ENCODE results near the gene VPS26A. TPM values are rescaled to one million over a fixed set of nuclear protein-coding genes. Genes with fewer than 3 reads are reported as not detected.

The VPS26A gene
- total RNA-seq, 1 donor from 2014 or later, result 56.0 TPM

DNA sequence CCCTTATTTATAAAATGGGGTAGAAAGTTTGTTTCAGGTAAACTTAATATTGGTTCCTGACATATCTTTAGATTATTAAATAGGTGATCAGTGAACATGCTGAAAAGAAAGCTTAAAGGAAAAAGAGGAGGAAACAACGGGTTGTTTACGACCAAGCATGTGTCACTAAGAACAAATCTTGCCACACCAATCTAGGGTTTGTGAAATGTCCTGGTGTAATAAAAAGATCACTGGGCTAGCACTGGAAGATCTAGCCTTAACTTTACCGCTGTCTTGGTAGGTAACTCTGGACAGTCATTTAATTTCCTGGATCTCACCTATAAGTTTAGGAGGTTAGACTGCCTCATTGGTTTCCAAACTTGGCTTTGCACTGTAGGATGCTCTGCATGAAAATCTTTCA is 19.0 kb downstream of the VPS26A start:
- DNase-seq (ENCODE audit: extremely low spot score, unreplicated experiment), result no peak
- Mint-ChIP-seq H3K36me3 (peaks cover 9% of the 10 kb centered on the region), H3K4me1 (ENCODE audit: unreplicated experiment) (no peaks in the 10 kb centered on the region), H3K9me3 (no peaks in the 10 kb centered on the region), H3K27ac (no peak overlapping the region), H3K4me3 (no peak overlapping the region), H3K27me3 (no peaks in the 10 kb centered on the region)
- TF ChIP-seq, protein P1, sequence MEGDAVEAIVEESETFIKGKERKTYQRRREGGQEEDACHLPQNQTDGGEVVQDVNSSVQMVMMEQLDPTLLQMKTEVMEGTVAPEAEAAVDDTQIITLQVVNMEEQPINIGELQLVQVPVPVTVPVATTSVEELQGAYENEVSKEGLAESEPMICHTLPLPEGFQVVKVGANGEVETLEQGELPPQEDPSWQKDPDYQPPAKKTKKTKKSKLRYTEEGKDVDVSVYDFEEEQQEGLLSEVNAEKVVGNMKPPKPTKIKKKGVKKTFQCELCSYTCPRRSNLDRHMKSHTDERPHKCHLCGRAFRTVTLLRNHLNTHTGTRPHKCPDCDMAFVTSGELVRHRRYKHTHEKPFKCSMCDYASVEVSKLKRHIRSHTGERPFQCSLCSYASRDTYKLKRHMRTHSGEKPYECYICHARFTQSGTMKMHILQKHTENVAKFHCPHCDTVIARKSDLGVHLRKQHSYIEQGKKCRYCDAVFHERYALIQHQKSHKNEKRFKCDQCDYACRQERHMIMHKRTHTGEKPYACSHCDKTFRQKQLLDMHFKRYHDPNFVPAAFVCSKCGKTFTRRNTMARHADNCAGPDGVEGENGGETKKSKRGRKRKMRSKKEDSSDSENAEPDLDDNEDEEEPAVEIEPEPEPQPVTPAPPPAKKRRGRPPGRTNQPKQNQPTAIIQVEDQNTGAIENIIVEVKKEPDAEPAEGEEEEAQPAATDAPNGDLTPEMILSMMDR (conservative IDR thresholded peaks at IDR 0.05), result no peak

DNA sequence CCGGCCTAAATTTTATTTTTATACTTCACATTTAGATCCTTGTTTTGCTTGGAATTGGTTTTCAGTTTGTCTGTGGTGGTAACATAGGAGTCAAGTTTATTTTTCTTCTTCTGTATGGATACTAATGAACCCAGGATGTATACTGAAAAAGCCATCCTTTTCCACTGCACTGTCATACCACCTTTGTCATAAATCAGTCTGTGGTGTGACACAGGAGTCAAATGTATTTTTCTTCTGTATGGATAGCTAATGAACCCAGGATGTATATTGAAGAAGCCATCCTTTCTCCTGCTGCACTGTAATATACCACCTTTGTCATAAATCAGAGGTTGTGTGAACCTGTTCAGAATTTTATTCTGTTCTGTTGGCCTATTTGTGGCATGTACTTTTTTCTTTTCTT is 21.4 kb downstream of the VPS26A start:
- TF ChIP-seq, protein P1 (conservative IDR thresholded peaks at IDR 0.05), result no peak
- Mint-ChIP-seq H3K4me3 (no peak overlapping the region), H3K9me3 (no peaks in the 10 kb centered on the region), H3K36me3 (peaks cover 9% of the 10 kb centered on the region), H3K27ac (no peak overlapping the region), H3K27me3 (no peaks in the 10 kb centered on the region), H3K4me1 (ENCODE audit: unreplicated experiment) (no peaks in the 10 kb centered on the region)
- no peak for DNase-seq (ENCODE audit: extremely low spot score, unreplicated experiment)

DNA sequence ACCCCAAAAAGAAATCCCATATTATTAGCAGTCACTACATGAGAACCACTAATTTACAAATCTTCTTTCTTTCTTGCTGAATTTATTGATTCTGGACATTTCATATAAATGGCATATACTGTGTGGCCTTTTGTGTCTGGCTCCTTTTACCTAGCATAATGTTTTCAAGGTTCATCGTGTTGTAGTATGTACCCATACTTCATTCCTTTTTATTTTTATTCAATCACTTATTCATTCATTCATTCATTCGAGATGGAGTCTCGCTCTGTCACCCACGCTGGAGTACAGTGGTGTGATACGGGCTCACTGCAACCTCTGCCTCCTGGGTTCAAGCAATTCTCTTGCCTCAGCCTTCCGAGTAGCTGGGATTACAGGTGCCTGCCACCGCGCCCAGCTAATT is 21.9 kb downstream of the VPS26A start:
- TF ChIP-seq, protein P1 (conservative IDR thresholded peaks at IDR 0.05), result no peak
- H3K4me1 Mint-ChIP-seq (ENCODE audit: unreplicated experiment), result no peaks in the 10 kb centered on the region
- H3K27ac Mint-ChIP-seq, result no peak overlapping the region
- no peaks in the 10 kb centered on the region for H3K9me3 Mint-ChIP-seq
- H3K27me3 Mint-ChIP-seq, result no peaks in the 10 kb centered on the region
- no peak for DNase-seq (ENCODE audit: extremely low spot score, unreplicated experiment)
- no peak overlapping the region for H3K4me3 Mint-ChIP-seq
- peaks cover 9% of the 10 kb centered on the region for H3K36me3 Mint-ChIP-seq

DNA sequence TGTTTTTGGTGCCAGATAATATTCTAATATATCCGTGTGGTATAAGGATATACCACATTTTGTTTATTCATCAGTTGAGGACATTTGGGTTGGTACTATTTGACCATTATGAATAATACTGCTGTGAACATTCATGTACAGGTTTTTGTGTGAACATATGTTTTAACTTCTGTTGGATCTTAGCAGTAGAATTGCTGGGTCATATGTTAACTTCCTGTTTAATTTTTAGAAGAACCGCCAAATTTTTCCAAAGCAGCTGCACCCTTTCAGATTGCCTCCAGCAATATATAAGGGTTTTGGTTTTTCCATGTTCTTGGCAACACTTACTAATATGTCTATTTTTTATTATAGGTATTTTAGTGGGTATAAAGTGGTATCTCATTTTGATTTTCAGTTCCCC is 22.8 kb downstream of the VPS26A start:
- no peak for DNase-seq (ENCODE audit: extremely low spot score, unreplicated experiment)
- no peaks in the 10 kb centered on the region for H3K4me1 Mint-ChIP-seq (ENCODE audit: unreplicated experiment)
- no peaks in the 10 kb centered on the region for H3K27me3 Mint-ChIP-seq
- TF ChIP-seq, protein P1 (conservative IDR thresholded peaks at IDR 0.05), result no peak
- H3K4me3 Mint-ChIP-seq, result no peak overlapping the region
- H3K27ac Mint-ChIP-seq, result no peak overlapping the region
- no peaks in the 10 kb centered on the region for H3K9me3 Mint-ChIP-seq
- H3K36me3 Mint-ChIP-seq, result peaks cover 9% of the 10 kb centered on the region

DNA sequence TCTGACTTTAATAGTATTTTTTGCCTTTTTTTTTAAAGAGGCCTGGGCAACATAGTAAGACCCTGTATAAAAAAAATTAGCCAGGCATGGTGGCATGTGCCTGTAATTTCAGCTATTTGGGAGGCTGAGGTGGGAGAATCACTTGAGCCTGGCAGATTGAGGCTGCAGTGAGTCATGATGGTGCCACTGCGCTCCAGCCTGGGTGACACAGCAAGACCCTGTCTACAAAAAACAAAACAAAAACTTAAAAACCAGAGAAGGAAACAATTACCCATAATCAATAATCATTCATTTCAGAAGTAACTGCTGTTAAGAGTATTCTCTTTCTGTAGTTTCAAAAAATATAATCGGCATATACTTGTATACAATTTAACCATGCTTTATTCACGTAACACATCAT is 28.0 kb downstream of the VPS26A start:
- Mint-ChIP-seq H3K27me3 (no peaks in the 10 kb centered on the region), H3K9me3 (no peaks in the 10 kb centered on the region), H3K4me3 (no peak overlapping the region), H3K4me1 (ENCODE audit: unreplicated experiment) (no peaks in the 10 kb centered on the region), H3K27ac (no peak overlapping the region), H3K36me3 (no peaks in the 10 kb centered on the region)
- TF ChIP-seq, protein P1 (conservative IDR thresholded peaks at IDR 0.05), result no peak
- DNase-seq (ENCODE audit: extremely low spot score, unreplicated experiment), result no peak

DNA sequence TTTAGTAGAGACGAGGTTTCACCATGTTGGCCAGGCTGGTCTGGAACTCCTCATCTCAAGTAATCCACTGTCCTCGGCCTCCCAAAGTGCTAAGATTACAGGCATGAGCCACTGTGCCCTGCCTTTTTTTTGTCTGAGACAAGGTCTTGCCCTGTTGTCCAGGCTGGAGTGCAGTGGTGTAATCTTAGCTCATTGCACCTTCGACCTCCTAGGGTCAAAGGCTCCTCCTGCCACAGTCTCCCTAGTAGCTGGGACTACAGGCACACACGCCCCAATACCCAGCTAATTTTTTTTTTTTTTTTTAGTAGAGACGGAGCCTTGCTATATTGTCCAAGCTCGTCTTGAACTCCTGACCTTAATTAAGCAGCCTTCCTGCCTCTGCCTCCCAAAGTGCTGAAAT is 29.2 kb downstream of the VPS26A start:
- Mint-ChIP-seq H3K36me3 (peaks cover 1% of the 10 kb centered on the region), H3K4me1 (ENCODE audit: unreplicated experiment) (no peaks in the 10 kb centered on the region), H3K27me3 (no peaks in the 10 kb centered on the region), H3K4me3 (no peak overlapping the region), H3K27ac (no peak overlapping the region), H3K9me3 (no peaks in the 10 kb centered on the region)
- TF ChIP-seq, protein P1 (conservative IDR thresholded peaks at IDR 0.05), result no peak
- DNase-seq (ENCODE audit: extremely low spot score, unreplicated experiment), result no peak

All from type B pancreatic cell (in vitro differentiated cells).